Panc1 (cell line): ENCODE measurements around the gene SPACA6. TPM values are rescaled to one million over a fixed set of nuclear protein-coding genes. Genes with fewer than 3 reads are reported as not detected.

Source experiments
- ATAC-seq: fragments of 200-7000 bp; cut with Tn5 transposase; 2 replicates; pipeline ENCODE4 v1.9.1; 2020; ENCODE audit warnings: mild to moderate bottlenecking, moderate library complexity
- BruUV-seq: library from RNA; stranded (reverse); fragments of 400-500 nt; replicated peaks from 2 replicates; lab custom pipeline; 2021; lab: Mats Ljungman, UMichigan
- CTCF ChIA-PET: fragments of 300-600 bp; sonication (Branson Sonifier 250); formaldehyde crosslinking; loops from one replicate; lab custom pipeline; 2022; ENCODE audit warnings: antibody characterized with exemption; lab: Charles Lee
- POLR2A ChIA-PET: fragments of 300-600 bp; sonication (Branson Sonifier 250); formaldehyde crosslinking; loops from one replicate; lab custom pipeline; 2022; ENCODE audit warnings: antibody characterized with exemption; lab: Charles Lee
- DNase-seq: peaks from one replicate; pipeline ENCODE4 v3.0.0-alpha.2; 2010; ENCODE audit warnings: low read depth, low spot score
- H3K27ac ChIP-seq: 2 replicates; pipeline ENCODE4 v1.5.1; 2011; ENCODE audit warnings: mild to moderate bottlenecking, low read length, inconsistent platforms
- H3K27me3 ChIP-seq: fragments of 200-500 bp; sonication (Bioruptor generic); 2 replicates; pipeline ENCODE4 v1.6.0; 2014; ENCODE audit warnings: low read length, inconsistent platforms; ENCODE audit not compliant: control insufficient read depth, insufficient read depth
- H3K36me3 ChIP-seq: fragments of 200-500 bp; sonication (Bioruptor generic); 2 replicates; pipeline ENCODE4 v1.5.1; 2014; ENCODE audit warnings: inconsistent platforms, mild to moderate bottlenecking, low read length, moderate library complexity; ENCODE audit not compliant: control insufficient read depth, insufficient read depth
- H3K4me1 ChIP-seq: 2 replicates; pipeline ENCODE4 v1.5.1; 2011; ENCODE audit warnings: inconsistent platforms, mild to moderate bottlenecking, low read length, moderate library complexity; ENCODE audit not compliant: control insufficient read depth, insufficient read depth
- H3K4me3 ChIP-seq, 2 experiments: 2 replicates each; pipeline ENCODE4 v1.5.1; 2011 to 2012; ENCODE audit warnings: low read depth in 2 of 2, low read length in 2 of 2, mild to moderate bottlenecking in 2 of 2, inconsistent platforms in 1 of 2, moderate library complexity in 1 of 2
- H3K9me3 ChIP-seq: fragments of 200-500 bp; sonication (Bioruptor generic); 2 replicates; pipeline ENCODE4 v1.5.1; 2014; ENCODE audit warnings: low read depth, mild to moderate bottlenecking, inconsistent platforms, low read length, moderate library complexity; ENCODE audit not compliant: control insufficient read depth, insufficient read depth
- CTCF ChIP-seq: fragments of 450-650 bp; IDR thresholded peaks from 2 replicates; pipeline ENCODE4 v1.5.1; 2017; ENCODE audit warnings: mild to moderate bottlenecking
- POLR2AphosphoS5 ChIP-seq: IDR thresholded peaks from 2 replicates; pipeline ENCODE4 v1.6.1; 2012; ENCODE audit warnings: mild to moderate bottlenecking, low read depth, low read length, moderate library complexity
- REST ChIP-seq, 2 experiments: IDR thresholded peaks; 2 replicates each; pipeline ENCODE4 v1.6.1; 2011 to 2012; ENCODE audit warnings: low read depth in 2 of 2, control low read depth in 1 of 2, low read length in 1 of 2, mild to moderate bottlenecking in 1 of 2, moderate library complexity in 1 of 2; ENCODE audit not compliant: insufficient read depth in 1 of 2
- SIN3A ChIP-seq: IDR thresholded peaks from 2 replicates; pipeline ENCODE4 v1.6.1; 2012; ENCODE audit warnings: low read depth, mild to moderate bottlenecking, low read length, moderate library complexity, borderline replicate concordance; ENCODE audit not compliant: insufficient read depth
- TCF7L2 ChIP-seq: IDR thresholded peaks from 2 replicates; pipeline ENCODE4 v1.6.1; 2011; ENCODE audit warnings: mild to moderate bottlenecking, low read depth, low read length, inconsistent platforms
- in situ Hi-C: cut with HindIII; loops from 2 replicates; pipeline ENCODE4 v1.10.0; 2016; ENCODE audit warnings: low sequenced_read_pairs, low pct_unique_long_range_greater_than_20kb
- intact Hi-C: fragments of 100-400 bp; cut with micrococcal nuclease; formaldehyde crosslinking; loops from one replicate; pipeline ENCODE4 v1.10.0; 2022; ENCODE audit not compliant: unreplicated experiment
- total RNA-seq: library from RNA; stranded (reverse); gene quantifications from one replicate; pipeline ENCODE4 v1.2.1, GENCODE V29; 2021; ENCODE audit not compliant: unreplicated experiment

Gene SPACA6
- total RNA-seq, 1 experiment from 2014 or later = 14.3 TPM

- no peaks in the 10 kb centered on the region for H3K9me3 ChIP-seq
- intact Hi-C loops = loop anchor here (10.0 kb wide), 1 partner anchor 320 kb away; no protein-coding TSS in a partner anchor
- ChIA-PET CTCF (interaction anchor here (1.4 kb wide), 1 partner anchor 174 kb away, joined by 3 read pairs; no protein-coding TSS in a partner anchor), POLR2A (no interaction called here)
- ATAC-seq (0 out of 2 replicates have a peak, but pooled peaks have one; percentile 63), DNase-seq (no peak)
- H3K36me3 ChIP-seq = no peaks in the 10 kb centered on the region
- TF ChIP-seq POLR2AphosphoS5 (no peak), TCF7L2 (no peak), SIN3A (no peak), REST (IDR thresholded peaks at IDR 0.05; ENCODE audit: insufficient read depth in 1 of 2, low read depth in 2 of 2, low read length in 1 of 2) (no peak), CTCF (peak; percentile 59)
- BruUV-seq = no TSS peak
- H3K27ac ChIP-seq = no peak overlapping the region
- in situ Hi-C loops = no loop called here
- no peaks in the 10 kb centered on the region; the same call in 1 of the 2 replicates for H3K27me3 ChIP-seq
- H3K4me3 ChIP-seq = no peak overlapping the region
- H3K4me1 ChIP-seq = no peaks in the 10 kb centered on the region
These were observed 38.3 kb upstream of the SPACA6 start for GRCh38 chr19:51654783-51655182.

- Histone ChIP-seq H3K4me3 (no peak overlapping the region), H3K4me1 (no peaks in the 10 kb centered on the region), H3K27ac (no peak overlapping the region), H3K27me3 (peaks cover 2% of the 10 kb centered on the region; the same call in 1 of the 2 replicates), H3K9me3 (no peaks in the 10 kb centered on the region), H3K36me3 (no peaks in the 10 kb centered on the region)
- TF ChIP-seq REST (IDR thresholded peaks at IDR 0.05; ENCODE audit: insufficient read depth in 1 of 2, low read depth in 2 of 2, low read length in 1 of 2) (no peak), CTCF (peak; percentile 65)
- intact Hi-C loops (no loop called here), in situ Hi-C loops (no loop called here)
- ChIA-PET POLR2A (no interaction called here), CTCF (interaction anchor here (0.6 to 1.3 kb wide), 8 partner anchors 9 to 539 kb away, joined by 3 to 14 read pairs (median 3); partner anchors contain the start of gene VSIG10L)
- ATAC-seq (peak; percentile 80; the same call in 1 of the 2 replicates), DNase-seq (no peak)
- no TSS peak for BruUV-seq
These were observed 32.0 kb upstream of the SPACA6 start for GRCh38 chr19:51660975-51661600.
